WTC11 (cell line): Measurements from ENCODE around the gene NDUFC2.
"Not testable (repeated sequence)": the region's sequence is repeated elsewhere in the genome, so short reads cannot be mapped to it uniquely, and the experiment has no call there.

Experiments
- ATF1 ChIP-seq: sonication (generic); formaldehyde crosslinking; IDR thresholded peaks from 2 replicates; pipeline ENCODE4 v1.8.1; 2023; ENCODE audit warnings: mild to moderate bottlenecking, moderate library complexity, missing genetic modification reagents
- CREB1 ChIP-seq: sonication (generic); formaldehyde crosslinking; IDR thresholded peaks from 2 replicates; pipeline ENCODE4 v1.8.0; 2023; ENCODE audit warnings: mild to moderate bottlenecking, missing genetic modification reagents
- CTCF ChIP-seq: fragments of 200-600 bp; IDR thresholded peaks from 2 replicates; pipeline ENCODE4 v1.8.0; 2022; ENCODE audit warnings: antibody characterized with exemption
- E2F5 ChIP-seq: sonication (generic); formaldehyde crosslinking; IDR thresholded peaks from 2 replicates; pipeline ENCODE4 v1.8.1; 2022; ENCODE audit warnings: mild to moderate bottlenecking, moderate library complexity, missing genetic modification reagents
- FOXJ3 ChIP-seq: sonication (generic); formaldehyde crosslinking; IDR thresholded peaks from 2 replicates; pipeline ENCODE4 v1.9.0; 2021; ENCODE audit warnings: missing genetic modification reagents, mild to moderate bottlenecking, borderline replicate concordance
- PREB ChIP-seq: sonication (generic); formaldehyde crosslinking; IDR thresholded peaks from 2 replicates; pipeline ENCODE4 v1.8.1; 2022; ENCODE audit warnings: mild to moderate bottlenecking, missing genetic modification reagents, moderate library complexity, borderline replicate concordance
- SP1 ChIP-seq: sonication (generic); formaldehyde crosslinking; conservative IDR thresholded peaks from 2 replicates; pipeline ENCODE4 v1.8.1; 2022; ENCODE audit warnings: missing genetic modification reagents
- ZNF396 ChIP-seq: fragments of 250-450 bp; sonication (Bioruptor Pico); IDR thresholded peaks from 2 replicates; pipeline ENCODE4 v1.8.0; 2021; ENCODE audit warnings: mild to moderate bottlenecking, moderate library complexity, borderline replicate concordance
- TF ChIP-seq, protein P1 (sequence below): sonication (generic); formaldehyde crosslinking; IDR thresholded peaks from 2 replicates; pipeline ENCODE4 v1.8.0; 2022; ENCODE audit warnings: mild to moderate bottlenecking, missing genetic modification reagents
- TF ChIP-seq, protein P2 (sequence below): fragments of 250-450 bp; sonication (Bioruptor Pico); IDR thresholded peaks from 2 replicates; pipeline ENCODE4 v1.9.0; 2021; ENCODE audit warnings: mild to moderate bottlenecking, borderline replicate concordance
- TF ChIP-seq, protein P3 (sequence below): sonication (generic); formaldehyde crosslinking; IDR thresholded peaks from 2 replicates; pipeline ENCODE4 v1.8.1; 2023; ENCODE audit warnings: mild to moderate bottlenecking, missing genetic modification reagents
- TF ChIP-seq, protein P4 (sequence below): sonication (generic); formaldehyde crosslinking; IDR thresholded peaks from 2 replicates; pipeline ENCODE4 v1.8.0; 2023; ENCODE audit warnings: mild to moderate bottlenecking, missing genetic modification reagents
- TF ChIP-seq, protein P5 (sequence below): sonication (generic); formaldehyde crosslinking; IDR thresholded peaks from 2 replicates; pipeline ENCODE4 v1.8.1; 2022; ENCODE audit warnings: low read depth, mild to moderate bottlenecking, moderate library complexity, missing genetic modification reagents, borderline replicate concordance

GRCh38 chr11:78059749-78060328, 19.8 kb downstream of the NDUFC2 start:
- TF ChIP-seq ATF1 (CRISPR knock-in tag); CTCF; E2F5 (CRISPR knock-in tag); SP1 (CRISPR knock-in tag); PREB (CRISPR knock-in tag); ZNF396 (CRISPR knock-in tag); CREB1; FOXJ3: not testable (repeated sequence)
- TF ChIP-seq, protein P1, sequence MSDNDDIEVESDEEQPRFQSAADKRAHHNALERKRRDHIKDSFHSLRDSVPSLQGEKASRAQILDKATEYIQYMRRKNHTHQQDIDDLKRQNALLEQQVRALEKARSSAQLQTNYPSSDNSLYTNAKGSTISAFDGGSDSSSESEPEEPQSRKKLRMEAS, result not testable (repeated sequence)
- TF ChIP-seq, protein P2, sequence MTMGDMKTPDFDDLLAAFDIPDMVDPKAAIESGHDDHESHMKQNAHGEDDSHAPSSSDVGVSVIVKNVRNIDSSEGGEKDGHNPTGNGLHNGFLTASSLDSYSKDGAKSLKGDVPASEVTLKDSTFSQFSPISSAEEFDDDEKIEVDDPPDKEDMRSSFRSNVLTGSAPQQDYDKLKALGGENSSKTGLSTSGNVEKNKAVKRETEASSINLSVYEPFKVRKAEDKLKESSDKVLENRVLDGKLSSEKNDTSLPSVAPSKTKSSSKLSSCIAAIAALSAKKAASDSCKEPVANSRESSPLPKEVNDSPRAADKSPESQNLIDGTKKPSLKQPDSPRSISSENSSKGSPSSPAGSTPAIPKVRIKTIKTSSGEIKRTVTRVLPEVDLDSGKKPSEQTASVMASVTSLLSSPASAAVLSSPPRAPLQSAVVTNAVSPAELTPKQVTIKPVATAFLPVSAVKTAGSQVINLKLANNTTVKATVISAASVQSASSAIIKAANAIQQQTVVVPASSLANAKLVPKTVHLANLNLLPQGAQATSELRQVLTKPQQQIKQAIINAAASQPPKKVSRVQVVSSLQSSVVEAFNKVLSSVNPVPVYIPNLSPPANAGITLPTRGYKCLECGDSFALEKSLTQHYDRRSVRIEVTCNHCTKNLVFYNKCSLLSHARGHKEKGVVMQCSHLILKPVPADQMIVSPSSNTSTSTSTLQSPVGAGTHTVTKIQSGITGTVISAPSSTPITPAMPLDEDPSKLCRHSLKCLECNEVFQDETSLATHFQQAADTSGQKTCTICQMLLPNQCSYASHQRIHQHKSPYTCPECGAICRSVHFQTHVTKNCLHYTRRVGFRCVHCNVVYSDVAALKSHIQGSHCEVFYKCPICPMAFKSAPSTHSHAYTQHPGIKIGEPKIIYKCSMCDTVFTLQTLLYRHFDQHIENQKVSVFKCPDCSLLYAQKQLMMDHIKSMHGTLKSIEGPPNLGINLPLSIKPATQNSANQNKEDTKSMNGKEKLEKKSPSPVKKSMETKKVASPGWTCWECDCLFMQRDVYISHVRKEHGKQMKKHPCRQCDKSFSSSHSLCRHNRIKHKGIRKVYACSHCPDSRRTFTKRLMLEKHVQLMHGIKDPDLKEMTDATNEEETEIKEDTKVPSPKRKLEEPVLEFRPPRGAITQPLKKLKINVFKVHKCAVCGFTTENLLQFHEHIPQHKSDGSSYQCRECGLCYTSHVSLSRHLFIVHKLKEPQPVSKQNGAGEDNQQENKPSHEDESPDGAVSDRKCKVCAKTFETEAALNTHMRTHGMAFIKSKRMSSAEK (CRISPR knock-in tag), result not testable (repeated sequence)
- TF ChIP-seq, protein P3, sequence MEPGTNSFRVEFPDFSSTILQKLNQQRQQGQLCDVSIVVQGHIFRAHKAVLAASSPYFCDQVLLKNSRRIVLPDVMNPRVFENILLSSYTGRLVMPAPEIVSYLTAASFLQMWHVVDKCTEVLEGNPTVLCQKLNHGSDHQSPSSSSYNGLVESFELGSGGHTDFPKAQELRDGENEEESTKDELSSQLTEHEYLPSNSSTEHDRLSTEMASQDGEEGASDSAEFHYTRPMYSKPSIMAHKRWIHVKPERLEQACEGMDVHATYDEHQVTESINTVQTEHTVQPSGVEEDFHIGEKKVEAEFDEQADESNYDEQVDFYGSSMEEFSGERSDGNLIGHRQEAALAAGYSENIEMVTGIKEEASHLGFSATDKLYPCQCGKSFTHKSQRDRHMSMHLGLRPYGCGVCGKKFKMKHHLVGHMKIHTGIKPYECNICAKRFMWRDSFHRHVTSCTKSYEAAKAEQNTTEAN (CRISPR knock-in tag), result not testable (repeated sequence)
- TF ChIP-seq, protein P4, sequence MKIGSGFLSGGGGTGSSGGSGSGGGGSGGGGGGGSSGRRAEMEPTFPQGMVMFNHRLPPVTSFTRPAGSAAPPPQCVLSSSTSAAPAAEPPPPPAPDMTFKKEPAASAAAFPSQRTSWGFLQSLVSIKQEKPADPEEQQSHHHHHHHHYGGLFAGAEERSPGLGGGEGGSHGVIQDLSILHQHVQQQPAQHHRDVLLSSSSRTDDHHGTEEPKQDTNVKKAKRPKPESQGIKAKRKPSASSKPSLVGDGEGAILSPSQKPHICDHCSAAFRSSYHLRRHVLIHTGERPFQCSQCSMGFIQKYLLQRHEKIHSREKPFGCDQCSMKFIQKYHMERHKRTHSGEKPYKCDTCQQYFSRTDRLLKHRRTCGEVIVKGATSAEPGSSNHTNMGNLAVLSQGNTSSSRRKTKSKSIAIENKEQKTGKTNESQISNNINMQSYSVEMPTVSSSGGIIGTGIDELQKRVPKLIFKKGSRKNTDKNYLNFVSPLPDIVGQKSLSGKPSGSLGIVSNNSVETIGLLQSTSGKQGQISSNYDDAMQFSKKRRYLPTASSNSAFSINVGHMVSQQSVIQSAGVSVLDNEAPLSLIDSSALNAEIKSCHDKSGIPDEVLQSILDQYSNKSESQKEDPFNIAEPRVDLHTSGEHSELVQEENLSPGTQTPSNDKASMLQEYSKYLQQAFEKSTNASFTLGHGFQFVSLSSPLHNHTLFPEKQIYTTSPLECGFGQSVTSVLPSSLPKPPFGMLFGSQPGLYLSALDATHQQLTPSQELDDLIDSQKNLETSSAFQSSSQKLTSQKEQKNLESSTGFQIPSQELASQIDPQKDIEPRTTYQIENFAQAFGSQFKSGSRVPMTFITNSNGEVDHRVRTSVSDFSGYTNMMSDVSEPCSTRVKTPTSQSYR (CRISPR knock-in tag), result not testable (repeated sequence)
- TF ChIP-seq, protein P5, sequence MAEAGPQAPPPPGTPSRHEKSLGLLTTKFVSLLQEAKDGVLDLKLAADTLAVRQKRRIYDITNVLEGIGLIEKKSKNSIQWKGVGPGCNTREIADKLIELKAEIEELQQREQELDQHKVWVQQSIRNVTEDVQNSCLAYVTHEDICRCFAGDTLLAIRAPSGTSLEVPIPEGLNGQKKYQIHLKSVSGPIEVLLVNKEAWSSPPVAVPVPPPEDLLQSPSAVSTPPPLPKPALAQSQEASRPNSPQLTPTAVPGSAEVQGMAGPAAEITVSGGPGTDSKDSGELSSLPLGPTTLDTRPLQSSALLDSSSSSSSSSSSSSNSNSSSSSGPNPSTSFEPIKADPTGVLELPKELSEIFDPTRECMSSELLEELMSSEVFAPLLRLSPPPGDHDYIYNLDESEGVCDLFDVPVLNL, result not testable (repeated sequence)
